Kidney epithelial cell (primary cell): Measurements from ENCODE around the gene SPC24. TPM values are rescaled to one million over a fixed set of nuclear protein-coding genes. Genes with fewer than 3 reads are reported as not detected.
A peak's percentile ranks its signal among the peaks of the same experiment; 100 is the strongest.
"Not testable (repeated sequence)": the region's sequence is repeated elsewhere in the genome, so short reads cannot be mapped to it uniquely, and the experiment has no call there.

ENCODE experiments used
- DNase-seq: peaks from one replicate; pipeline ENCODE4 v3.0.0-alpha.2; 2010; ENCODE audit warnings: low read depth
- H3K27me3 ChIP-seq: 2 replicates; pipeline ENCODE4 v1.6.0; 2011; ENCODE audit warnings: low read length; ENCODE audit not compliant: control insufficient read depth, insufficient read depth
- H3K36me3 ChIP-seq: 2 replicates; pipeline ENCODE4 v1.5.1; 2011; ENCODE audit warnings: low read length; ENCODE audit not compliant: control insufficient read depth, insufficient read depth
- H3K4me3 ChIP-seq: 2 replicates; pipeline ENCODE4 v1.5.1; 2011; ENCODE audit warnings: low read depth, mild to moderate bottlenecking, control low read depth, low read length
- total RNA-seq: library from RNA; depleted of rRNA; stranded (reverse); fragments of >200 nt; gene quantifications from 2 replicates; pipeline ENCODE4 v1.2.3, GENCODE V29; 2015
- TF ChIP-seq, protein P1 (sequence below): IDR thresholded peaks from 2 replicates; pipeline ENCODE4 v1.5.1; 2011; ENCODE audit warnings: mild to moderate bottlenecking, moderate library complexity, low read length, control low read depth, inconsistent platforms; ENCODE audit not compliant: insufficient read depth, poor library complexity, severe bottlenecking

SPC24 gene
- total RNA-seq, 1 donor from 2014 or later = 2.8 TPM

DNA sequence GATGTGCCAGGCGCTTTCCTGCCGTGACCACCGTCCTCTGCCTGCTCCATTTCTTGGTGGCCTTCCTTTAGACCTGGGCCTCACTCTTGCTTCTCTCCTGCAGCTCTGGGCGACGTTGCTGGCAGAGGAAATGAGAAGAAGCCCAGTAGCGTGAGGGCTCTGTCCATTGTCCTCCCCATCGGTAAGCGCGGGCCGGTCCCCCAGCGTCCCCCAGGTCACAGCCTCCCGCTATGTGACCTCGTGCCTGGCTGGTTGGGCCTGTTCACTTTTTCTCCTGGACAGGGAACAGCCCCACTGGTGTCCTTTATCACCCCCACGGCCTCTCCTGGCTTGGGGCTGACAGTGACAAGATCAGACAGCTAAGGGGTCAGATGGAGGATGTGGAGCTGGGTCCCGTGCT is 27.7 kb downstream of the SPC24 start:
- TF ChIP-seq, protein P1, sequence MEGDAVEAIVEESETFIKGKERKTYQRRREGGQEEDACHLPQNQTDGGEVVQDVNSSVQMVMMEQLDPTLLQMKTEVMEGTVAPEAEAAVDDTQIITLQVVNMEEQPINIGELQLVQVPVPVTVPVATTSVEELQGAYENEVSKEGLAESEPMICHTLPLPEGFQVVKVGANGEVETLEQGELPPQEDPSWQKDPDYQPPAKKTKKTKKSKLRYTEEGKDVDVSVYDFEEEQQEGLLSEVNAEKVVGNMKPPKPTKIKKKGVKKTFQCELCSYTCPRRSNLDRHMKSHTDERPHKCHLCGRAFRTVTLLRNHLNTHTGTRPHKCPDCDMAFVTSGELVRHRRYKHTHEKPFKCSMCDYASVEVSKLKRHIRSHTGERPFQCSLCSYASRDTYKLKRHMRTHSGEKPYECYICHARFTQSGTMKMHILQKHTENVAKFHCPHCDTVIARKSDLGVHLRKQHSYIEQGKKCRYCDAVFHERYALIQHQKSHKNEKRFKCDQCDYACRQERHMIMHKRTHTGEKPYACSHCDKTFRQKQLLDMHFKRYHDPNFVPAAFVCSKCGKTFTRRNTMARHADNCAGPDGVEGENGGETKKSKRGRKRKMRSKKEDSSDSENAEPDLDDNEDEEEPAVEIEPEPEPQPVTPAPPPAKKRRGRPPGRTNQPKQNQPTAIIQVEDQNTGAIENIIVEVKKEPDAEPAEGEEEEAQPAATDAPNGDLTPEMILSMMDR = no peak
- Histone ChIP-seq H3K4me3 (no peak overlapping the region), H3K27me3 (no peaks in the 10 kb centered on the region), H3K36me3 (peaks cover 13% of the 10 kb centered on the region)
- DNase-seq = no peak

DNA sequence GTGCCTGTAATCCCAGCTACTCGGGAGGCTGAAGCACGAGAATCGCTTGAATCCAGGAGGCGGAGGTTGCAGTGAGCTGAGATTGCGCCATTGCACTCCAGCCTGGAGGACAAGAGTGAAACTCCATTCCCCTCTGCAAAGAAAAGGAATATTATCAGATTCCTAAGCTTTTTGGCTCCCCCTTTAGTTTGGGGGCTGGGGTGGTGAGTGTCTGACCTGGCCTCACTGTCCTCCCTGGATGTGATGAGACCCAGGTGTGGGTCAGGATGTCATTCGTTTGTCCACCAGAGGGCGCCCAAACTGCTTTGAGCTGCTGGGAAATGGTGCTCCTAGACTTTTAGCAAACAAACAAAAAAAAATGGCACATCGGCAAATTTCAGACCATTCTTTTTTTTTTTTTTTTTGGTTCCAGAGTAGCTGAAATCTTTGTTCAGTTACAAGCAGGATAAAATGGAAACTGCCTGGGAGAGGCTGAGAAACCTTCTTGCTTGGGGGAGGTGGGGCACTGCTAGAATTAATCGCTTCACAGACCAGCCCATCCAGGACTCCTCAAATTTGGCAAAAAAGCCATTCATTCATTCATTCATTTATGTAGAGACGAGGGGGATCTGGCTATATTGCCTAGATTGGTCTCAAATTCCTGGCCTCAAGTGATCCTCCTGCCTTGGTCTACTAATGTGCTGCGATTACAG is 29.4 kb downstream of the SPC24 start:
- DNase-seq = no peak
- H3K4me3 ChIP-seq = no peak overlapping the region
- peaks cover 9% of the 10 kb centered on the region for H3K36me3 ChIP-seq
- H3K27me3 ChIP-seq = no peaks in the 10 kb centered on the region
- TF ChIP-seq, protein P1 = peak; percentile 77

DNA sequence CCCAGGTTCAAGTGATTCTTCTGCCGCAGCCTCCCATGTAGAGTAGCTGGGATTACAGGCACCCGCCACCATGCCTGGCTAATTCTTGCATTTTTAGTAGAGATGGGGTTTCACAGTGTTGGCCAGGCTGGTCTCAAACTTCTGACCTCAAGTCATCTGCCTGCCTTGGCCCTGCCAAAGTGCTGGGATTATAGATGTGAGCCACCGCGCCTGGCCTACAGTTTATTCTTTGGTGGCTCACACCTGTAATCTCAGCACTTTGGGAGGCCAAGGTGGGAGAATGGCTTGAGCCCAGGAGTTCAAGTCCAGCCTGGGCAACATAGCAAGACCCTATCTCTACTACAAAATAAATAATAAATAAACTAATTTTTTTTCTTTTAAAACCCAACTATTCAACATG is 31.4 kb downstream of the SPC24 start:
- H3K36me3 ChIP-seq, H3K27me3 ChIP-seq, H3K4me3 ChIP-seq, DNase-seq: not testable (repeated sequence)

DNA sequence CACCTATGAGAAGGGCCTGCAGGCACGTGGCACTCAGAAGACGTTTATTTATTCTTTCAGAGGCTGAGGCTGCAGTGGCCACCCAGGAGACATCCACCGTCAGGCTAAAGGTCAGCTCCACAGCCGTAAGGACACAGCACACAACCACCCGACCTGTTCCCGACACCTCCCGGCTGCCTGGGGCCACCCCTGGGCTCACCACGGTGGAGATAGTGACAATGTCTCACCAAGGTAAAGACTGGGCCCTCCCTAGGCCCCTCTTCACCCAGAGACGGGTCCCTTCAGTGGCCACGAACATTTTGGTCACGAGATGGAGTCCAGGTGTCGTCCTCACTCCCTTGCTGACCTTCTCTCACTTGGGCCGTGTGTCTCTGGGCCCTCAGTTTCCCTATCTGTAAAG is 32.5 kb downstream of the SPC24 start:
- Histone ChIP-seq H3K4me3 (no peak overlapping the region), H3K27me3 (no peaks in the 10 kb centered on the region), H3K36me3 (peaks cover 4% of the 10 kb centered on the region)
- TF ChIP-seq, protein P1 = no peak
- DNase-seq = no peak

DNA sequence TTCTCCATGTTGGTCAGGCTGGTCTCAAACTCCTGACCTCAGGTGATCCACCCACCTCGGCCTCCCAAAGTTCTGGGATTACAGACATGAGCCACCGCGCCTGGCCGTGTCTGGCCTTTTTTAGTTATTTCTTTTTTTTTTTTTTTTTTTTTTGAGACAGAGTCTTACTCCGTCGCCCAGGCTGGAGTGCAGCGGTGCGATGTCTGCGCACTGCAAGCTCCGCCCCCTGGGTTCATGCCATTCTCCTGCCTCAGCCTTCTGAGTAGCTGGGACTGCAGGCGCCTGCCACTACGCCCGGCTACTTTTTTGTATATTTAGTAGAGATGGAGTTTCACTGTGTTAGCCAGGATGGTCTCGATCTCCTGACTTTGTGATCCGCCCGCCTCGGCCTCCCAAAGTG is 33.6 kb downstream of the SPC24 start:
- not testable (repeated sequence) for H3K36me3 ChIP-seq, H3K4me3 ChIP-seq, DNase-seq, H3K27me3 ChIP-seq

DNA sequence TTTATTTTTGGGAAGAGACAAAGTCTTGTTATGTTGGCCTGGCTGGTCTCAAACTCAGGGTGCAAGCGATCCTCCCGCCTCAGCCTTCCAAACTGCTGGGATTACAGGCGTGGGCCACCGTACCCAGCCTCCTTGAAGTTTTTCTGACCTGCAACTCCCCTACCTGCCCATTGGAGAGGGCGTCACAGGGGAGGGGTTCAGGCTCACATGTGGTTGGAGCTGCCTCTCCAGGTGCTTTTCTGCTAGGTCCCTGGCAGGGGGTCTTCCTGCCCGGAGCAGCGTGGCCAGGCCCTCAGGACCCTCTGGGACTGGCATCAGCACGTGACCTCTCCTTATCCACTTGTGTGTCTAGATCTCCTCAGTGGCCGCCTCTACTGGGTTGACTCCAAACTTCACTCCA is 39.1 kb downstream of the SPC24 start:
- no peak for DNase-seq
- H3K27me3 ChIP-seq = no peaks in the 10 kb centered on the region
- TF ChIP-seq, protein P1 = no peak
- no peak overlapping the region for H3K4me3 ChIP-seq
- peaks cover 9% of the 10 kb centered on the region for H3K36me3 ChIP-seq

DNA sequence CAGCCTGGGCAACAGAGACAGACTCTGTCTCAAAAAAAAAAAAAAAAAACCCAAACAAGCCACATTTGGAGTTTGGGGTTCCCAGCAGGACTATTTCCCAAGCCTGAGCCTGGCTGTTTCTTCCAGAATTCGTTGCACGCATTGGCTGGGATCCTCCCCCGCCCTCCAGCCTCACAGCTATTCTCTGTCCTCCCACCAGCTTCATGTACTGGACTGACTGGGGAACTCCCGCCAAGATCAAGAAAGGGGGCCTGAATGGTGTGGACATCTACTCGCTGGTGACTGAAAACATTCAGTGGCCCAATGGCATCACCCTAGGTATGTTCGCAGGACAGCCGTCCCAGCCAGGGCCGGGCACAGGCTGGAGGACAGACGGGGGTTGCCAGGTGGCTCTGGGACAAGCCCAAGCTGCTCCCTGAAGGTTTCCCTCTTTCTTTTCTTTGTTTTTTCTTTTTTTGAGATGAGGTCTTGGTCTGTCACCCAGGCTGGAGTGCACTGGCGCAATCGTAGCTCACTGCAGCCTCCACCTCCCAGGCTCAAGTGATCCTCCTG is 39.6 kb downstream of the SPC24 start:
- no peak for DNase-seq
- H3K36me3 ChIP-seq = peaks cover 9% of the 10 kb centered on the region
- H3K27me3 ChIP-seq = no peaks in the 10 kb centered on the region
- H3K4me3 ChIP-seq = no peak overlapping the region
- TF ChIP-seq, protein P1 = no peak
